Fibroblast of pulmonary artery (primary cell): ENCODE data around the gene DOK3.

ENCODE experiments used
- DNase-seq: peaks from one replicate; pipeline ENCODE4 v3.0.0-alpha.2; 2010; ENCODE audit warnings: low read depth
- H3K4me3 ChIP-seq: replicated peaks from 2 replicates; pipeline ENCODE4 v1.5.1; 2011; ENCODE audit warnings: low read depth, mild to moderate bottlenecking, control low read depth, low read length, moderate library complexity
- TF ChIP-seq, protein P1 (sequence below): IDR thresholded peaks from 2 replicates; pipeline ENCODE4 v1.5.1; 2011; ENCODE audit warnings: mild to moderate bottlenecking, control low read depth, low read length, inconsistent platforms; ENCODE audit errors: missing control alignments

The DOK3 gene

DNA sequence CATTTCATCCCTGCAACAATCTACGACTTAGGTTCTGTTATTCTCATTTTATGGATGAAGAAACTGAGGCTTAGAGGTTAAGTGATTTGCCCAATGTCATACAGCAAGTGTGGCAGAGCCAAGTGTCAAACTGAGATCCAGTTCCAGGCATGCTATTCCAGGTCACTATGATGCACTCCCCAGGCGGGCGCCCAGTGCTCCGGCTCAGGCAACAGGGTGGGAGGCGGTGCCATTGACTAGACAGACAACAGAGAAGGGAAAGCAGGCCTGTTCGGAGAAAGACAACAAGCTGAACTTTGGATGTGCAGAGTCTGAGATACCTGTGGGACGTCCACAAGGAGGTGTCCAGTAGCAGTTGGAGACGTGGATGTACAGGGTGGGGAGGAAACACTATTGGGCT lies 18.0 kb upstream of the DOK3 start:
- no peak for DNase-seq
- TF ChIP-seq, protein P1, sequence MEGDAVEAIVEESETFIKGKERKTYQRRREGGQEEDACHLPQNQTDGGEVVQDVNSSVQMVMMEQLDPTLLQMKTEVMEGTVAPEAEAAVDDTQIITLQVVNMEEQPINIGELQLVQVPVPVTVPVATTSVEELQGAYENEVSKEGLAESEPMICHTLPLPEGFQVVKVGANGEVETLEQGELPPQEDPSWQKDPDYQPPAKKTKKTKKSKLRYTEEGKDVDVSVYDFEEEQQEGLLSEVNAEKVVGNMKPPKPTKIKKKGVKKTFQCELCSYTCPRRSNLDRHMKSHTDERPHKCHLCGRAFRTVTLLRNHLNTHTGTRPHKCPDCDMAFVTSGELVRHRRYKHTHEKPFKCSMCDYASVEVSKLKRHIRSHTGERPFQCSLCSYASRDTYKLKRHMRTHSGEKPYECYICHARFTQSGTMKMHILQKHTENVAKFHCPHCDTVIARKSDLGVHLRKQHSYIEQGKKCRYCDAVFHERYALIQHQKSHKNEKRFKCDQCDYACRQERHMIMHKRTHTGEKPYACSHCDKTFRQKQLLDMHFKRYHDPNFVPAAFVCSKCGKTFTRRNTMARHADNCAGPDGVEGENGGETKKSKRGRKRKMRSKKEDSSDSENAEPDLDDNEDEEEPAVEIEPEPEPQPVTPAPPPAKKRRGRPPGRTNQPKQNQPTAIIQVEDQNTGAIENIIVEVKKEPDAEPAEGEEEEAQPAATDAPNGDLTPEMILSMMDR, result no peak
- no peak overlapping the region for H3K4me3 ChIP-seq

DNA sequence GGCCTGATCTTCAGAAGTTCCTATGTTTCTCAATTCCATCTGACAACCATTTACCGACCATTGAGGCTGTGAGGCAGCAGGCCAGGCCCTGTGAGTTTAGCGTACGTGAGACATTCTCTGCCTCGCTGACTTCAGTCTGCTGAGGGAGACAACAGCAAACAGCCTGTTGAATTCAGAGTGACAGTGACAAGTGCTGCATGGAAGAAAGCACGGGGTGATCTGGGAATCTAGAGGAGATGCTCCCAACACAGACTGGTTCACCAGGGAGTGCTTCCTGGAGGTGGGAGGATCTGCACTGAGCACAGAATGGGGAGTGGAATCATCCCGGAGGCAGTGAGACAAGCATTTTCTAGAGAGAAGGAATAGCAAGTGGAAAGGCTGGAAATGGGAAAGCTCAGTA lies 17.2 kb upstream of the DOK3 start:
- H3K4me3 ChIP-seq, result no peak overlapping the region
- DNase-seq, result no peak
- TF ChIP-seq, protein P1, result no peak

DNA sequence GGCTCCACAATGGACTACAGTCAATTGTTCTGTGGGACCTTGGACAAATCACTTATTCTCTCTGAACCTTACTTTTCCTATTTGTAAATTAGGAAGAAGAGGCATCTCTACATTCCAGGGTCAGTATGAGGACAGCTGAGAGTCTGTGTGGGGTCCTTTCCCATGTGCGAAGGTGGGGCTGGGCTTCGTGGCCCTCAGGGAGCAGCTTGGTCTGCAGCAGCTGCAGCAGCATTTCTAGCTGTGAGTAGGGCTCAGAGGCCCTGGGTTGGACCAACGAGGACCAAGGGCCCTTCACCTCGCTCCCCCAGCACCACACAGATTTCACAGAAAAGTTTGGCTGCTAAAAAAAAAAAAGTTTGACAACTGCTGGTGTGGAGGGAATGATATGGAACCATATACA lies 16.6 kb upstream of the DOK3 start:
- TF ChIP-seq, protein P1, result no peak
- H3K4me3 ChIP-seq, result no peak overlapping the region
- no peak for DNase-seq

DNA sequence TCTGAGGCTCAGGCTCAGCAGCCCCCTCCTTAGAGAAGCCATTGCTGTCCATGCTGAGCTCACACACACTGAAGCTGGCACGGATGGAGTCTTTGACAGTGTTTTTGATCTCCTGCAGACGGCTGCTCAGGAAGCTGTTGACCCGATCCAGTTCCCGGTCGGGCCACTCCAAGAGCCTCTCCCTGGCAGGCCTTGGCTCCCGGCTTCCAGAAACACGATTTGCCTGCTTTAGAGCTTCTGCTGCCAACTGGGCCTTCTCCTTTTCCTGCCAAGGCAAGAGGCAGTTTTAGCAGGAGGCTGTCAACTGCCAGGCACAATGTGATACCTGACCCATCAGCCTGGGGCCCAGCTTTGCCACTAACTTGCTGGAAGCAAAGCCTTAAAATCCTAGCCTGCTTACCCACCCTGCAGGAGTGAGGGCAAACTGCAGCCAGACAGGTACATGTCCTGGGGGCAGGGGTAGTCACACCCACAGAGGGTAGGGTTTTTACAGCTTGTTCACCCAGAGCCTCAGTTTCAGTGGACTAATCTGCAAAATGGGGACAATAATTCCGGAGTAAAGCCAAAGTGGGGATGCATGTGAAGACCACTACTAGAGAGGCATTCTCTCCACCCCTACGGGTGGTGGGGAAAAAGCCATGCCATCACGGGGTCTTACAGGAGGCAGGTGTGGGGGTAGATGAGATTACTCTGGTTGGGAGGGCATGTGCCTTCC lies 15.5 kb upstream of the DOK3 start:
- TF ChIP-seq, protein P1, result no peak
- DNase-seq, result no peak
- H3K4me3 ChIP-seq, result no peak overlapping the region

DNA sequence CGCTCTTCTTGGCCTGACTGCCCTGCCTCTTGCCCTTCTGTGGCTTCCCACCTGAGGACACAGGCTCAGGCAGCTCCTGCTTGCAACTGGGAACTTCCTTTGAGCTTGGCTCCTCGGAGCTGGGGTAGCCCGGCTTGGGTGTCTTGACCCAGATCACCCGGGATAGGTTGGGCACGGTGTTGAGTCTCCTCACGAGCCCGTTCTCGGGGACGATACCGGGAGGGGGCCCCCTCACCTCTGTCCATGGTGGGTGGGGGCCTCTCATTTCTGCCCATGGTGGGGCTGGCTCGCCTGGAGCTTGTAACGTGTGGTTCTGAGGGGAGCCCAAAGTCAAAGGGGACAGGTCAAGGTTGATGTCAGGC lies 14.9 kb upstream of the DOK3 start:
- H3K4me3 ChIP-seq, result no peak overlapping the region
- DNase-seq, result no peak
- TF ChIP-seq, protein P1, result no peak

DNA sequence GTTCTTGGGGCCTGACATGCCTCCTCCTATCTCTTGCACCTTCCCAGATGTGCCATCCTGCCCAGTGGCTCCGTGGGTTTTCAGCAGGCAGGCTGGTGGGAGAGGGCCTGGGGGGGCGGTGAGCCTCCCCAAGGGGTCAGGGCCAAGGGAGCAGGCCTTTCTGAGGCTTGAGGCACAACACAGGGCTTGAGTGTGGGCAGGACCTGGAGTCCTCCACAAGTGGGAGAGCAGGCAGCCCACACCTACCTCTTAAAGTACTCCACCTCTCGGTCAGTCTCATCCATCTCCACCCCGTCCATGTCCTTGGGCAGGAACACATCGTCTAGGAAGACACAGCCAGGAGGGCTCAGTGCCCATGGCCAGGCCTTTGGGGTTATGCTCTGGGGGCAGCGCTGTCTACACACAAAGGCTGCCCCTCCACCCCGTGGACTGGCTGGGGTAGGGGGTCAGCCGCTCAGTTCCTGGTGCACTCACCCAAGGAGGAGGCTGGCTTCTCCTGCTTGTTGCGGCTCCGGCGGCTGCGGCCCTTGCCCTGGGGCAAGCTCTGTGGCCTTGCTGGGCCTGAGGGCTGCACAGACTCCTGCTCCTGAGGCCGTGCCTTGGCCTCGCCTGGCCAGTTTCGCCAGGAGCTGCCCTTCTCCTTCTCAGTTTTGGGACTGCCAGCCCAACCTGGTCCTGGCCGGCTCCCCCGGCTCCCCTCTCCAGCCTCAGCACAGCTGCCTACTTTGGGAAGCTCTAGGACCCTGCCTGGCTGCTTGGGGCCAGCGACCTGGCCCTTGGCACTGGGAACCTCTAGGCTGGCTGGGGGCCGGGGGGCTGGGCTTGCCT lies 14.3 kb upstream of the DOK3 start:
- H3K4me3 ChIP-seq, result no peak overlapping the region
- TF ChIP-seq, protein P1, result no peak
- no peak for DNase-seq
